OCI-LY1 (cell line): ENCODE results near the gene SLC26A11.

Source experiments
- H2AFZ ChIP-seq: fragments of 200-600 bp; sonication (generic), shearing (Covaris generic); 2 replicates; pipeline ENCODE4 v1.6.0; 2014; ENCODE audit warnings: antibody characterized with exemption, mild to moderate bottlenecking, low read length
- H3F3A ChIP-seq: fragments of 200-600 bp; sonication (generic), shearing (Covaris generic); 2 replicates; pipeline ENCODE4 v1.6.0; 2014; ENCODE audit warnings: mild to moderate bottlenecking, antibody characterized with exemption, low read length, moderate library complexity; ENCODE audit not compliant: insufficient read depth
- H3K27ac ChIP-seq: fragments of 200-600 bp; sonication (generic); 2 replicates; pipeline ENCODE4 v1.5.1; 2014; ENCODE audit warnings: low read length, mixed run types, mild to moderate bottlenecking, low read depth; ENCODE audit not compliant: poor library complexity, severe bottlenecking
- H3K27me3 ChIP-seq: fragments of 200-600 bp; sonication (generic); 2 replicates; pipeline ENCODE4 v1.6.0; 2014; ENCODE audit warnings: antibody characterized with exemption, mild to moderate bottlenecking, low read length, moderate library complexity; ENCODE audit not compliant: insufficient read depth
- H3K36me3 ChIP-seq: fragments of 200-600 bp; sonication (generic); 2 replicates; pipeline ENCODE4 v1.6.1; 2014; ENCODE audit warnings: mild to moderate bottlenecking, antibody characterized with exemption, low read length, moderate library complexity, mixed read lengths; ENCODE audit not compliant: insufficient read depth
- H3K4me1 ChIP-seq: fragments of 200-600 bp; sonication (generic); 2 replicates; pipeline ENCODE4 v1.5.1; 2014; ENCODE audit warnings: mild to moderate bottlenecking, low read length, moderate library complexity; ENCODE audit not compliant: insufficient read depth, severe bottlenecking
- H3K4me2 ChIP-seq: fragments of 200-600 bp; sonication (generic), shearing (Covaris generic); 2 replicates; pipeline ENCODE4 v1.6.1; 2014; ENCODE audit warnings: low read length
- H3K4me3 ChIP-seq: fragments of 200-600 bp; sonication (generic); 2 replicates; pipeline ENCODE4 v1.5.1; 2014; ENCODE audit warnings: low read length, low read depth, mild to moderate bottlenecking, mixed read lengths; ENCODE audit not compliant: poor library complexity, severe bottlenecking
- H3K79me2 ChIP-seq: fragments of 200-600 bp; shearing (Covaris generic); 2 replicates; pipeline ENCODE4 v1.6.1; 2016; ENCODE audit warnings: mixed run types, low read length, mixed read lengths; ENCODE audit not compliant: insufficient read depth
- H3K9ac ChIP-seq: fragments of 200-600 bp; sonication (generic), shearing (Covaris generic); 2 replicates; pipeline ENCODE4 v1.6.1; 2014; ENCODE audit warnings: mild to moderate bottlenecking, low read length, mixed read lengths
- H3K9me2 ChIP-seq: fragments of 200-600 bp; sonication (generic), shearing (Covaris generic); 2 replicates; pipeline ENCODE4 v1.6.1; 2014; ENCODE audit warnings: low read depth, mild to moderate bottlenecking, low read length, mixed read lengths
- H3K9me3 ChIP-seq: fragments of 200-600 bp; shearing (Covaris generic); 2 replicates; pipeline ENCODE4 v1.6.1; 2014; ENCODE audit warnings: low read length, mixed read lengths
- H4K20me1 ChIP-seq: fragments of 200-600 bp; sonication (generic), shearing (Covaris generic); 2 replicates; pipeline ENCODE4 v1.6.0; 2016; ENCODE audit warnings: mild to moderate bottlenecking, low read length; ENCODE audit not compliant: insufficient read depth
- CTCF ChIP-seq: fragments of 200-600 bp; sonication (generic), shearing (Covaris generic); IDR thresholded peaks from 2 replicates; pipeline ENCODE4 v1.5.1; 2017; ENCODE audit warnings: mild to moderate bottlenecking, antibody characterized with exemption, low read length, moderate library complexity, mixed read lengths
- EZH2 ChIP-seq: fragments of 200-600 bp; sonication (generic), shearing (Covaris generic); IDR thresholded peaks from 2 replicates; pipeline ENCODE4 v1.8.0; 2017; ENCODE audit warnings: borderline replicate concordance, mixed run types, mild to moderate bottlenecking, antibody characterized with exemption, low read length, moderate library complexity, mixed read lengths

Gene SLC26A11

GRCh38 chr17:80247561-80247960 lies 27.3 kb downstream of the SLC26A11 start:
- Histone ChIP-seq H3K4me1 (no peaks in the 10 kb centered on the region), H3K4me3 (no peak overlapping the region), H3K4me2 (no peak overlapping the region), H3K79me2 (no peaks in the 10 kb centered on the region), H3K36me3 (no peaks in the 10 kb centered on the region), H3K9ac (no peak overlapping the region), H4K20me1 (no peaks in the 10 kb centered on the region), H3K9me2 (no peaks in the 10 kb centered on the region), H2AFZ (no peak overlapping the region), H3K27ac (no peak overlapping the region), H3K9me3 (no peaks in the 10 kb centered on the region), H3F3A (no peaks in the 10 kb centered on the region), H3K27me3 (peaks cover 29% of the 10 kb centered on the region; the same call in 1 of the 2 replicates)
- TF ChIP-seq EZH2 (no peak), CTCF (no peak)

GRCh38 chr17:80248001-80248893 lies 28.0 kb downstream of the SLC26A11 start:
- Histone ChIP-seq H2AFZ (no peak overlapping the region), H3K27ac (no peak overlapping the region), H4K20me1 (no peaks in the 10 kb centered on the region), H3K36me3 (no peaks in the 10 kb centered on the region), H3K9me2 (no peaks in the 10 kb centered on the region), H3K27me3 (peaks cover 29% of the 10 kb centered on the region; the same call in 1 of the 2 replicates), H3K4me3 (no peak overlapping the region), H3K9me3 (no peaks in the 10 kb centered on the region), H3K9ac (no peak overlapping the region), H3F3A (no peaks in the 10 kb centered on the region), H3K4me2 (no peak overlapping the region), H3K79me2 (no peaks in the 10 kb centered on the region), H3K4me1 (no peaks in the 10 kb centered on the region)
- no peak for TF ChIP-seq CTCF
- no peak for TF ChIP-seq EZH2

- H3K4me3 ChIP-seq, result no peak overlapping the region
- H3K27ac ChIP-seq, result no peak overlapping the region
- H3K9me3 ChIP-seq, result no peaks in the 10 kb centered on the region
- H3F3A ChIP-seq, result no peaks in the 10 kb centered on the region
- peaks cover 24% of the 10 kb centered on the region; the same call in 1 of the 2 replicates for H3K27me3 ChIP-seq
- H4K20me1 ChIP-seq, result no peaks in the 10 kb centered on the region
- no peak overlapping the region for H3K9ac ChIP-seq
- no peak overlapping the region for H2AFZ ChIP-seq
- no peaks in the 10 kb centered on the region for H3K79me2 ChIP-seq
- no peaks in the 10 kb centered on the region for H3K9me2 ChIP-seq
- H3K4me2 ChIP-seq, result no peak overlapping the region
- no peaks in the 10 kb centered on the region for H3K4me1 ChIP-seq
- no peak for TF ChIP-seq CTCF
- no peak for TF ChIP-seq EZH2
- H3K36me3 ChIP-seq, result no peaks in the 10 kb centered on the region
These were observed 28.9 kb downstream of the SLC26A11 start for GRCh38 chr17:80248894-80249710.
